Naive thymus-derived CD4-positive, alpha-beta T cell (primary cell): ENCODE data around the gene CAMK1. TPM values are rescaled to one million over a fixed set of nuclear protein-coding genes. Genes with fewer than 3 reads are reported as not detected.

Experiments
- ATAC-seq: fragments of 150-1000 bp; cut with Tn5 transposase; 2 replicates; pipeline ENCODE4 v1.10.0; 2021; ENCODE audit warnings: mild to moderate bottlenecking, moderate library complexity
- CTCF ChIA-PET: fragments of 350-600 bp; sonication (Branson Sonifier 250); formaldehyde crosslinking; loops from one replicate; lab custom pipeline; 2021; ENCODE audit warnings: antibody characterized with exemption; lab: Charles Lee
- POLR2A ChIA-PET: fragments of 350-600 bp; sonication (Branson Sonifier 250); formaldehyde crosslinking; loops from one replicate; lab custom pipeline; 2021; ENCODE audit warnings: antibody characterized with exemption, inconsistent platforms; lab: Charles Lee
- DNase-seq, 9 donors: peaks; one replicate each; pipeline versions ENCODE4 v3.0.0 to v3.0.0-alpha.2; 2020 to 2022; ENCODE audit warnings: mixed read lengths in 1 of 9
- H3K27ac ChIP-seq: one replicate; pipeline ENCODE4 v1.7.0; 2013; ENCODE audit warnings: mild to moderate bottlenecking, low read depth, low read length, moderate library complexity
- H3K27me3 ChIP-seq, 2 donors: one replicate each; pipeline ENCODE4 v1.7.0; 2013; ENCODE audit warnings: low read length in 2 of 2, mild to moderate bottlenecking in 2 of 2, moderate library complexity in 2 of 2; ENCODE audit not compliant: control insufficient read depth in 2 of 2, insufficient read depth in 2 of 2
- H3K36me3 ChIP-seq, 3 experiments: 1 replicate in 2 of 3; 2 replicates in 1 of 3; pipeline ENCODE4 v1.7.0; 2013; ENCODE audit warnings: low read length in 3 of 3, mild to moderate bottlenecking in 3 of 3, moderate library complexity in 1 of 3; ENCODE audit not compliant: insufficient read depth in 3 of 3, control insufficient read depth in 2 of 3
- H3K4me1 ChIP-seq, 2 donors: one replicate each; pipeline ENCODE4 v1.7.0; 2013; ENCODE audit warnings: low read length in 2 of 2, mild to moderate bottlenecking in 2 of 2, moderate library complexity in 1 of 2; ENCODE audit not compliant: control insufficient read depth in 2 of 2, insufficient read depth in 2 of 2
- H3K4me3 ChIP-seq: 2 replicates; pipeline ENCODE4 v1.7.0; 2013; ENCODE audit warnings: mild to moderate bottlenecking, low read length
- H3K9me3 ChIP-seq, 3 experiments: 1 replicate in 2 of 3; 2 replicates in 1 of 3; pipeline ENCODE4 v1.7.0; 2013; ENCODE audit warnings: low read length in 3 of 3; ENCODE audit not compliant: control insufficient read depth in 2 of 3
- H3K27ac Mint-ChIP-seq, 9 donors: one replicate each; pipeline ENCODE4 v1.8.0; 2020 to 2022; ENCODE audit warnings: mixed read lengths in 9 of 9, mild to moderate bottlenecking in 8 of 9, moderate library complexity in 5 of 9, inconsistent platforms in 2 of 9
- H3K27me3 Mint-ChIP-seq, 5 donors: one replicate each; pipeline ENCODE4 v1.8.0; 2021 to 2022; ENCODE audit warnings: mixed read lengths in 5 of 5, mild to moderate bottlenecking in 1 of 5
- H3K36me3 Mint-ChIP-seq, 5 donors: one replicate each; pipeline ENCODE4 v1.8.0; 2020 to 2022; ENCODE audit warnings: mixed read lengths in 5 of 5, mild to moderate bottlenecking in 3 of 5, inconsistent platforms in 1 of 5
- H3K4me1 Mint-ChIP-seq, 7 donors: one replicate each; pipeline ENCODE4 v1.8.0; 2020 to 2022; ENCODE audit warnings: mixed read lengths in 7 of 7, mild to moderate bottlenecking in 3 of 7, inconsistent platforms in 1 of 7
- H3K4me3 Mint-ChIP-seq, 10 donors: one replicate each; pipeline ENCODE4 v1.8.0; 2020 to 2022; ENCODE audit warnings: mild to moderate bottlenecking in 10 of 10, mixed read lengths in 10 of 10, moderate library complexity in 6 of 10, inconsistent platforms in 2 of 10
- H3K9me3 Mint-ChIP-seq, 11 donors: one replicate each; pipeline ENCODE4 v1.8.0; 2020 to 2022; ENCODE audit warnings: mixed read lengths in 11 of 11, mild to moderate bottlenecking in 4 of 11, inconsistent platforms in 1 of 11, moderate library complexity in 1 of 11
- intact Hi-C, 2 donors: fragments of 100-400 bp; cut with micrococcal nuclease; formaldehyde crosslinking; loops; one replicate each; pipeline ENCODE4 v1.15.1; 2023
- polyA plus RNA-seq, 2 donors: library from polyadenylated mRNA; unstranded; fragments of 300-500 nt; fragmentation: Illumina TruSeq; gene quantifications; one replicate each; pipeline ENCODE4 v1.2.3, GENCODE V29; 2021
- total RNA-seq, 6 experiments: library from RNA in 5 of 6; stranded (reverse) in 5 of 6; gene quantifications; 1 replicate in 5 of 6; 2 replicates in 1 of 6; pipeline ENCODE4 v1.2.3 and lab custom pipeline; 2021 to 2026

The CAMK1 gene
- total and polyA plus RNA-seq, 7 experiments from 2014 or later = 0.85 to 36.3 (median 2.1) TPM

GRCh38 chr3:9721700-9722060 lies 48.1 kb downstream of the CAMK1 start:
- Histone ChIP-seq H3K9me3 (no peaks in the 10 kb centered on the region), H3K36me3 (no peaks in the 10 kb centered on the region), H3K4me1 (peaks cover 3 to 11% of the 10 kb centered on the region in 2 donors), H3K27me3 (no peaks in the 10 kb centered on the region), H3K27ac (no peak overlapping the region), H3K4me3 (no peak overlapping the region)
- H3K4me3 Mint-ChIP-seq = no peak overlapping the region
- H3K9me3 Mint-ChIP-seq = no peaks in the 10 kb centered on the region
- H3K27ac Mint-ChIP-seq = no peak overlapping the region
- CTCF ChIA-PET = interaction anchor here (0.6 to 0.7 kb wide), 2 partner anchors 339 to 612 kb away, joined by 3 to 4 read pairs; no protein-coding TSS in a partner anchor
- H3K4me1 Mint-ChIP-seq = peaks cover 2 to 25% (median 18%) of the 10 kb centered on the region in 7 donors
- POLR2A ChIA-PET = interaction anchor here (0.7 to 1.0 kb wide), 2 partner anchors 9 to 448 kb away, joined by 4 read pairs; partner anchors contain the start of gene BRPF1
- peaks cover 0 to 12% (median 0%) of the 10 kb centered on the region in 5 donors for H3K27me3 Mint-ChIP-seq
- no peak for ATAC-seq
- H3K36me3 Mint-ChIP-seq = no peaks in the 10 kb centered on the region
- DNase-seq = no peak
- intact Hi-C loops = no loop called here

- Histone ChIP-seq H3K4me3 (no peak overlapping the region), H3K9me3 (no peaks in the 10 kb centered on the region), H3K27me3 (no peaks in the 10 kb centered on the region), H3K4me1 (peaks cover 0 to 8% of the 10 kb centered on the region in 2 donors), H3K27ac (no peak overlapping the region), H3K36me3 (no peaks in the 10 kb centered on the region)
- ChIA-PET POLR2A (interaction anchor here (0.7 to 1.0 kb wide), 2 partner anchors 10 kb away, joined by 3 to 4 read pairs; partner anchors contain the start of gene BRPF1), CTCF (interaction anchor here (0.7 kb wide), 1 partner anchor 338 kb away, joined by 3 read pairs; no protein-coding TSS in a partner anchor)
- Mint-ChIP-seq H3K27me3 (peaks cover 0 to 12% (median 0%) of the 10 kb centered on the region in 5 donors), H3K36me3 (no peaks in the 10 kb centered on the region), H3K4me1 (peaks cover 0 to 22% (median 17%) of the 10 kb centered on the region in 7 donors), H3K27ac (peak overlapping the region in 1 of 9 donors; percentile 7), H3K4me3 (no peak overlapping the region), H3K9me3 (no peaks in the 10 kb centered on the region)
- intact Hi-C loops = no loop called here
- ATAC-seq (no peak), DNase-seq (no peak)
Observed at GRCh38 chr3:9721015-9721699, 48.6 kb downstream of the CAMK1 start.

- intact Hi-C loops = loop anchor here in 1 of 2 donors (1.0 kb wide), 1 partner anchor 9 kb away; no protein-coding TSS in a partner anchor
Observed at GRCh38 chr3:9718118-9718517, 51.6 kb downstream of the CAMK1 start.

DNA sequence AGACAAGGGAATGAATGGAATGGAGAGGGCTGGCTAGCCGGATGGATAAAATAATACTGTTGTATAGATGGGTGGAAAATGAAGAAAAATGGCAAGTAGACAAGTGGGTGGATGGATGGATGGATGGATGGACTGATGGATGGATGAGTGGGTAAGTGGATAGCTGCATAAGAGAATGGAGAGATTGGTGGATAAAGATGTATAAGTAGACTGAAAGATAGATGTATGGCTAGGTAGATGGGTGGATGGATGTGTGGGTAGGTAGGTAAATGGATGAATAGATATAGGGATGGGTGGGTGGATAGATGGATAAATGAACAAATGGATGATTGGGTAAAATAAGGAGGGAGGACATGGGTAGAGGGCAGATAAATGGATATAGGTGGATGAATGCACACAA lies 52.2 kb downstream of the CAMK1 start:
- ATAC-seq (no peak), DNase-seq (no peak)
- intact Hi-C loops = no loop called here
- H3K27ac Mint-ChIP-seq = peak overlapping the region in 1 of 9 donors; percentile 55
- peaks cover 0 to 18% (median 17%) of the 10 kb centered on the region in 7 donors for H3K4me1 Mint-ChIP-seq
- POLR2A ChIA-PET = interaction anchor here (0.6 to 1.5 kb wide), 4 partner anchors 9 to 15 kb away, joined by 4 to 5 read pairs (median 4); partner anchors contain the start of gene BRPF1
- H3K4me1 ChIP-seq = peaks cover 0 to 8% of the 10 kb centered on the region in 2 donors
- peak overlapping the region in 1 of 10 donors; percentile 7 for H3K4me3 Mint-ChIP-seq
- H3K9me3 Mint-ChIP-seq = peaks cover 0 to 4% (median 0%) of the 10 kb centered on the region in 11 donors
- no peaks in the 10 kb centered on the region for H3K36me3 ChIP-seq
- no peaks in the 10 kb centered on the region for H3K27me3 ChIP-seq
- H3K27me3 Mint-ChIP-seq = peaks cover 0 to 20% (median 6%) of the 10 kb centered on the region in 5 donors
- H3K4me3 ChIP-seq = no peak overlapping the region
- no peaks in the 10 kb centered on the region for H3K9me3 ChIP-seq
- CTCF ChIA-PET = interaction anchor here (0.7 to 2.1 kb wide), 3 partner anchors 10 to 13 kb away, joined by 3 to 13 read pairs (median 4); no protein-coding TSS in a partner anchor
- no peaks in the 10 kb centered on the region for H3K36me3 Mint-ChIP-seq
- H3K27ac ChIP-seq = no peak overlapping the region

More at GRCh38 chr3:9718118-9718517, 51.6 kb downstream of the CAMK1 start:
- Mint-ChIP-seq H3K36me3 (no peaks in the 10 kb centered on the region), H3K27me3 (peaks cover 0 to 19% (median 5%) of the 10 kb centered on the region in 5 donors), H3K4me3 (peak overlapping the region in 1 of 10 donors; percentile 7), H3K27ac (no peak overlapping the region), H3K4me1 (peaks cover 0 to 18% (median 17%) of the 10 kb centered on the region in 7 donors), H3K9me3 (peaks cover 0 to 4% (median 0%) of the 10 kb centered on the region in 11 donors)
- H3K36me3 ChIP-seq = no peaks in the 10 kb centered on the region
- peaks cover 0 to 8% of the 10 kb centered on the region in 2 donors for H3K4me1 ChIP-seq
- H3K27me3 ChIP-seq = no peaks in the 10 kb centered on the region
- H3K27ac ChIP-seq = no peak overlapping the region
- no peak overlapping the region for H3K4me3 ChIP-seq
- ChIA-PET CTCF (interaction anchor here (0.7 to 2.1 kb wide), 3 partner anchors 9 to 12 kb away, joined by 3 to 13 read pairs (median 4); no protein-coding TSS in a partner anchor), POLR2A (interaction anchor here (0.6 to 1.5 kb wide), 5 partner anchors 9 to 151 kb away, joined by 3 to 5 read pairs (median 4); partner anchors contain the start of gene BRPF1)
- H3K9me3 ChIP-seq = no peaks in the 10 kb centered on the region
- no peak for ATAC-seq
- DNase-seq = no peak

DNA sequence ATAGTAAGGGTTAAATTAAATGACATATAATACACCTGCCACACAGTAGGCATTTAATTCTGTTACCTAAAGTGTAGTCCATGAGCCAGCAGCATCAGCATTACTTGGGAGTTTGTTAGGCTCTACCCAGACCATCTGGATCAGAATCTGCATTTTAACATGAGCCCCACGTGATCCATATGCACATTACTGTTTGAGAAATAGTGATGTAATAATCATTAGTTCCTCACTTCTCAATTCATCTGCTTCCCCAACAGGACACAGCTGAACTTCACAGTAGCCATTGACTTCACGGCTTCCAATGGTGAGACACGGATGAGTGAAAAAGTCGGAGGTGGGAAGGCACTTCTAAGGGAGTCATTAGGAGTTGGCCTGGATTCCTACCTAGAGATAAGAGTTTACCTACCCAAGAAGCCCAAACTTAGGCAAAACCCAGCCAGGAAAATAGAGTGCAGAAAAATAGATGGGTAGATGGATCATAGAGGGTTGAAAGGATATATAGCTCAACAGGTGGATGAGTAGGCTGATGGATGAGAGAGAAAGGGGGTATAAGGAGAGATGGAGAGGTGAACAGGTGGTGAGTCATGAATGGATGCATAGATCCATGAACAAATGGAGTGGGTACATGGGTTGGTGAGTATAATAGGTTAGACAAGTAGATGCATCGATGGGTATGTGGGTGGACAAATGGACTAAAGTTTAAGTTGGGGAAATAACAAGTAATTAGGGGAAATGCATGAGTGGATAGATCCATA lies 52.8 kb downstream of the CAMK1 start:
- Histone ChIP-seq H3K27ac (no peak overlapping the region), H3K36me3 (no peaks in the 10 kb centered on the region), H3K27me3 (no peaks in the 10 kb centered on the region), H3K4me1 (peaks cover 0 to 8% of the 10 kb centered on the region in 2 donors), H3K4me3 (no peak overlapping the region), H3K9me3 (no peaks in the 10 kb centered on the region)
- Mint-ChIP-seq H3K36me3 (no peaks in the 10 kb centered on the region), H3K4me1 (peaks cover 0 to 18% (median 17%) of the 10 kb centered on the region in 7 donors), H3K27ac (no peak overlapping the region), H3K4me3 (peak overlapping the region in 1 of 10 donors; percentile 7), H3K27me3 (peaks cover 0 to 17% (median 6%) of the 10 kb centered on the region in 5 donors), H3K9me3 (peaks cover 0 to 4% (median 0%) of the 10 kb centered on the region in 11 donors)
- DNase-seq = no peak
- no peak for ATAC-seq
- intact Hi-C loops = no loop called here
- CTCF ChIA-PET = interaction anchor here (1.5 kb wide), 1 partner anchor 13 kb away, joined by 3 read pairs; no protein-coding TSS in a partner anchor
- POLR2A ChIA-PET = no interaction called here
